Medulla oblongata (tissue), 1 donor: Measurements from ENCODE around the gene HOXA3.
A peak's percentile ranks its signal among the peaks of the same experiment; 100 is the strongest.

Experiments used
- DNase-seq: peaks from one replicate; pipeline ENCODE4 v3.0.0-alpha.2; 2015; ENCODE audit errors: extremely low spot score

The HOXA3 gene

GRCh38 chr7:27102581-27103442, 49.6 kb downstream of the HOXA3 start, which contains the start of gene HOXA2:
HOXA2 (minus strand) TSS chr7:27102683; CDS start chr7:27102500, 183 bp downstream.
- peak; percentile 83 for DNase-seq

- no peak for DNase-seq
Measured at GRCh38 chr7:27101957-27102580, 50.3 kb downstream of the HOXA3 start.

GRCh38 chr7:27101171-27101956, 51.0 kb downstream of the HOXA3 start:
- DNase-seq: peak; percentile 60

GRCh38 chr7:27100694-27101170, 51.7 kb downstream of the HOXA3 start:
- DNase-seq: peak; percentile 58

- DNase-seq: peak; percentile 18
Measured at GRCh38 chr7:27099453-27100370, 52.7 kb downstream of the HOXA3 start.

- peak; percentile 83 for DNase-seq
Measured at GRCh38 chr7:27098578-27099451, 53.6 kb downstream of the HOXA3 start.

- peak; percentile 14 for DNase-seq
Measured at GRCh38 chr7:27097686-27098577, 54.5 kb downstream of the HOXA3 start.

GRCh38 chr7:27096768-27097514, 55.4 kb downstream of the HOXA3 start:
- peak; percentile 65 for DNase-seq

- DNase-seq: peak; percentile 87
Measured at GRCh38 chr7:27095897-27096767, 56.3 kb downstream of the HOXA3 start, which contains the start of gene HOXA1. HOXA1 (minus strand) TSS chr7:27096000; CDS start chr7:27095912, 88 bp downstream.

GRCh38 chr7:27095050-27095896, 57.1 kb downstream of the HOXA3 start:
- DNase-seq: peak; percentile 27

- DNase-seq: no peak
Measured at GRCh38 chr7:27094304-27095049, 57.9 kb downstream of the HOXA3 start.

GRCh38 chr7:27093184-27093895, 59.0 kb downstream of the HOXA3 start:
- DNase-seq: no peak

- DNase-seq: no peak
Measured at GRCh38 chr7:27092819-27093110, 59.6 kb downstream of the HOXA3 start.

- no peak for DNase-seq
Measured at GRCh38 chr7:27091941-27092818, 60.2 kb downstream of the HOXA3 start.
